ENCODE data around the gene CALHM2. TPM values are rescaled to one million over a fixed set of nuclear protein-coding genes. Genes with fewer than 3 reads are reported as not detected.
A peak's percentile ranks its signal among the peaks of the same experiment; 100 is the strongest.

CALHM2 gene
- total RNA-seq, 1 donor, result 54.6 TPM

DNA sequence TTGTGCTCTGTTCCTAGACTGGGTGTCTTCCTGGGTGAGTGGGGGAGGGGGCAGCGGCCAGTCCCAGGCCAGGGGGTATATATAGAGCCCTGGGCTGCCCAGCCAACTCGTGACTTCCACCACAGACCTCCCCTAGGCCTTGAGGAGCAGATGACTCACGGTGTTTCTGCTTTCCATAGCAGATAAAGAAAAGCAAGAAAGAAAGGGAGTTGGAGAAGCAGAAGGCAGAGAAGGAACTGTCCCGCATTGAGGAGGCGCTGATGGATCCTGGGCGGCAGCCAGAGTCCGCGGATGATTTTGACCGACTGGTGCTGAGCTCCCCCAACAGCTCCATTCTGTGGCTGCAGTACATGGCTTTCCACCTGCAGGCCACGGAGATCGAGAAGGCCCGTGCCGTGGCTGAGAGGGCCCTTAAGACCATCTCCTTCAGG lies 10.1 kb downstream of the CALHM2 start:
- Histone ChIP-seq H3K4me1 (ENCODE audit: insufficient read depth, low read length) (peaks cover 31% of the 10 kb centered on the region), H3K27ac (ENCODE audit: low read depth, low read length) (peak overlapping the region; percentile 84), H4K20me1 (ENCODE audit: insufficient read depth, low read length) (peaks cover 38% of the 10 kb centered on the region), H3K9me3 (ENCODE audit: low read depth, low read length) (no peaks in the 10 kb centered on the region), H3K4me2 (ENCODE audit: insufficient read depth, low read length) (peak overlapping the region; percentile 19), H3K4me3 (ENCODE audit: insufficient read depth, low read length) (no peak overlapping the region), H3K36me3 (ENCODE audit: insufficient read depth, low read length) (peaks cover 80% of the 10 kb centered on the region), H3K79me2 (ENCODE audit: insufficient read depth, low read length) (peaks cover 12% of the 10 kb centered on the region), H2AFZ (ENCODE audit: low read length) (no peak overlapping the region), H3K27me3 (ENCODE audit: insufficient read depth, low read length) (no peaks in the 10 kb centered on the region)
- TF ChIP-seq, protein P1, sequence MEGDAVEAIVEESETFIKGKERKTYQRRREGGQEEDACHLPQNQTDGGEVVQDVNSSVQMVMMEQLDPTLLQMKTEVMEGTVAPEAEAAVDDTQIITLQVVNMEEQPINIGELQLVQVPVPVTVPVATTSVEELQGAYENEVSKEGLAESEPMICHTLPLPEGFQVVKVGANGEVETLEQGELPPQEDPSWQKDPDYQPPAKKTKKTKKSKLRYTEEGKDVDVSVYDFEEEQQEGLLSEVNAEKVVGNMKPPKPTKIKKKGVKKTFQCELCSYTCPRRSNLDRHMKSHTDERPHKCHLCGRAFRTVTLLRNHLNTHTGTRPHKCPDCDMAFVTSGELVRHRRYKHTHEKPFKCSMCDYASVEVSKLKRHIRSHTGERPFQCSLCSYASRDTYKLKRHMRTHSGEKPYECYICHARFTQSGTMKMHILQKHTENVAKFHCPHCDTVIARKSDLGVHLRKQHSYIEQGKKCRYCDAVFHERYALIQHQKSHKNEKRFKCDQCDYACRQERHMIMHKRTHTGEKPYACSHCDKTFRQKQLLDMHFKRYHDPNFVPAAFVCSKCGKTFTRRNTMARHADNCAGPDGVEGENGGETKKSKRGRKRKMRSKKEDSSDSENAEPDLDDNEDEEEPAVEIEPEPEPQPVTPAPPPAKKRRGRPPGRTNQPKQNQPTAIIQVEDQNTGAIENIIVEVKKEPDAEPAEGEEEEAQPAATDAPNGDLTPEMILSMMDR (IDR thresholded peaks at IDR 0.05; ENCODE audit: extremely low read depth, low read depth, low read length), result no peak
- DNase-seq (ENCODE audit: insufficient read length, low spot score, missing footprints), result peak; percentile 95

DNA sequence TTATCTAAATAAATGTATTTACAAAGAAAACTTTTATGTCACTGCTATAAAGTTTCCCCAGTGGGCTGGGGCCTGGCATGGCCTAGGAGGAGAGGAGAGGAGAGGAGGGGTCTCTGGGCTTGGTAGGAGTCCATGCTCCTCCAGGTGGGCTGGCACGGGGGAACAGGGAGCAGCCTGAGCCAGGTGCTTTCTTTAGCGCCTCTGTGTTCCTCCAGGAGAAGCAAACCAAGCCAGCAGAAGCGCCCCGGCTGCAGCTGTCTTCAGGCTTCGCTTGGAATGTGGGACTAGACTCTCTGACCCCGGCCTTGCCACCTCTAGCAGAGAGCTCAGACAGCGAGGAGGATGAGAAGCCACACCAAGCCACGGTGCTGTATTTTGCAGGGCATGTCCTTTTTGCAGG lies 10.6 kb downstream of the CALHM2 start:
- H3K4me2 ChIP-seq (ENCODE audit: insufficient read depth, low read length), result no peak overlapping the region
- no peaks in the 10 kb centered on the region for H3K27me3 ChIP-seq (ENCODE audit: insufficient read depth, low read length)
- peaks cover 37% of the 10 kb centered on the region for H4K20me1 ChIP-seq (ENCODE audit: insufficient read depth, low read length)
- DNase-seq (ENCODE audit: insufficient read length, low spot score, missing footprints), result peak; percentile 49
- no peaks in the 10 kb centered on the region for H3K9me3 ChIP-seq (ENCODE audit: low read depth, low read length)
- peak overlapping the region; percentile 84 for H3K27ac ChIP-seq (ENCODE audit: low read depth, low read length)
- H3K4me3 ChIP-seq (ENCODE audit: insufficient read depth, low read length), result no peak overlapping the region
- TF ChIP-seq, protein P1 (IDR thresholded peaks at IDR 0.05; ENCODE audit: extremely low read depth, low read depth, low read length), result no peak
- peaks cover 79% of the 10 kb centered on the region for H3K36me3 ChIP-seq (ENCODE audit: insufficient read depth, low read length)
- no peak overlapping the region for H2AFZ ChIP-seq (ENCODE audit: low read length)
- H3K4me1 ChIP-seq (ENCODE audit: insufficient read depth, low read length), result peaks cover 27% of the 10 kb centered on the region
- peaks cover 8% of the 10 kb centered on the region for H3K79me2 ChIP-seq (ENCODE audit: insufficient read depth, low read length)

DNA sequence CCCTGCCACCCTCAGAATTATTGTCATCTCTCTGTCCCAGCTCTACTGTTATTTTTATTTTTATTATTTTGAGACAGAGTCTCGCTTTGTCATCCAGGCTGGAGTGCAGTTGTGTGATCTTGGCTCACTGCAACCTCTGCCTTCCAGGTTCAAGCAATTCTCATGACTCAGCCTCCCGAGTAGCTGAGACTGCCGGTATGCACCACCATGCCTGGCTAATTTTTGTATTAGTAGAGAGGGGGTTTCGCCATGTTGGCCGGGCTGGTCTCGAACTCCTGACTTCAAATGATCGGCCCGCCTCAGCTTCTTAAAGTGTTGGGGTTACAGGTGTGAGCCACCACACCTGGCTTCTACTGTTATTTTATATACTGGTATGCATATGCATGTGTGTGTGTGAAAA lies 11.0 kb downstream of the CALHM2 start:
- H3K36me3 ChIP-seq (ENCODE audit: insufficient read depth, low read length), result peaks cover 83% of the 10 kb centered on the region
- no peaks in the 10 kb centered on the region for H3K27me3 ChIP-seq (ENCODE audit: insufficient read depth, low read length)
- no peak for DNase-seq (ENCODE audit: insufficient read length, low spot score, missing footprints)
- TF ChIP-seq, protein P1 (IDR thresholded peaks at IDR 0.05; ENCODE audit: extremely low read depth, low read depth, low read length), result no peak
- H3K27ac ChIP-seq (ENCODE audit: low read depth, low read length), result peak overlapping the region; percentile 84
- H3K9me3 ChIP-seq (ENCODE audit: low read depth, low read length), result no peaks in the 10 kb centered on the region
- H3K4me2 ChIP-seq (ENCODE audit: insufficient read depth, low read length), result no peak overlapping the region
- H2AFZ ChIP-seq (ENCODE audit: low read length), result no peak overlapping the region
- H3K4me1 ChIP-seq (ENCODE audit: insufficient read depth, low read length), result peaks cover 23% of the 10 kb centered on the region
- no peak overlapping the region for H3K4me3 ChIP-seq (ENCODE audit: insufficient read depth, low read length)
- H3K79me2 ChIP-seq (ENCODE audit: insufficient read depth, low read length), result peaks cover 8% of the 10 kb centered on the region
- peaks cover 37% of the 10 kb centered on the region for H4K20me1 ChIP-seq (ENCODE audit: insufficient read depth, low read length)

DNA sequence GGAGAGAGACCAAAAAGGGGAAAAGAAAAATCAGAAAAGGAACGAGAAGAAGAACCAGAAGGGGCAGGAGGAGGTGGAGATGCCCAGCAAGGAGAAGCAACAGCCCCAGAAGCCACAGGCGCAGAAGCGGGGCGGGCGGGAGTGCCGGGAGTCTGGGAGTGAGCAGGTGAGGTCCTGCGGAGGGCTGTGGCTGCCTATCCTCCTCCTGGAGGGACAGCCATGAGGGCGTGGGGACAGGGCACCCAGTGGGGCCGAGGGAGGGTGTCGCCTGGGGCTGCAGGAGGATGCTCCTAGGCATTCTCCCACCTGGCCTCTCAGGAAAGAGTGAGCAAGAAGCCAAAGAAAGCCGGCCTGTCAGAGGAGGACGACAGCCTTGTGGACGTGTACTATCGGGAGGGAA lies 11.8 kb downstream of the CALHM2 start:
- peaks cover 15% of the 10 kb centered on the region for H3K4me1 ChIP-seq (ENCODE audit: insufficient read depth, low read length)
- peaks cover 4% of the 10 kb centered on the region for H3K79me2 ChIP-seq (ENCODE audit: insufficient read depth, low read length)
- TF ChIP-seq, protein P1 (IDR thresholded peaks at IDR 0.05; ENCODE audit: extremely low read depth, low read depth, low read length), result no peak
- peaks cover 30% of the 10 kb centered on the region for H4K20me1 ChIP-seq (ENCODE audit: insufficient read depth, low read length)
- H2AFZ ChIP-seq (ENCODE audit: low read length), result no peak overlapping the region
- H3K27ac ChIP-seq (ENCODE audit: low read depth, low read length), result no peak overlapping the region
- DNase-seq (ENCODE audit: insufficient read length, low spot score, missing footprints), result no peak
- no peak overlapping the region for H3K4me2 ChIP-seq (ENCODE audit: insufficient read depth, low read length)
- no peaks in the 10 kb centered on the region for H3K9me3 ChIP-seq (ENCODE audit: low read depth, low read length)
- no peak overlapping the region for H3K4me3 ChIP-seq (ENCODE audit: insufficient read depth, low read length)
- peaks cover 83% of the 10 kb centered on the region for H3K36me3 ChIP-seq (ENCODE audit: insufficient read depth, low read length)
- no peaks in the 10 kb centered on the region for H3K27me3 ChIP-seq (ENCODE audit: insufficient read depth, low read length)

Data from osteoblast (primary cell).